Lower leg skin (tissue), 3 donors: ENCODE data around the gene ITPRID1.

Experiments
- CTCF ChIP-seq, 3 donors: fragments of 450-650 bp; IDR thresholded peaks; one replicate each; pipeline ENCODE4 v1.5.1; 2016; ENCODE audit warnings: antibody characterized with exemption in 3 of 3, mild to moderate bottlenecking in 3 of 3, moderate library complexity in 2 of 3
- POLR2A ChIP-seq, 2 donors: fragments of 450-650 bp; IDR thresholded peaks; one replicate each; pipeline ENCODE4 v1.6.1; 2016 to 2017; ENCODE audit warnings: antibody characterized with exemption in 2 of 2, mild to moderate bottlenecking in 1 of 2, moderate library complexity in 1 of 2

GRCh38 chr7:31699050-31699449, 185.2 kb downstream of the ITPRID1 start:
- TF ChIP-seq CTCF (IDR thresholded peaks at IDR 0.05) (no peak), POLR2A (IDR thresholded peaks at IDR 0.05) (no peak)
